PC-9 (cell line): ENCODE results near the gene SRRT.

Experiments
- CTCF ChIP-seq: fragments of 200-600 bp; sonication (generic); conservative IDR thresholded peaks from 2 replicates; pipeline ENCODE4 v1.6.1; 2017; ENCODE audit warnings: mixed run types, antibody characterized with exemption, mild to moderate bottlenecking, moderate library complexity
- EZH2 ChIP-seq: fragments of 200-600 bp; sonication (generic); IDR thresholded peaks from 2 replicates; pipeline ENCODE4 v1.8.0; 2017; ENCODE audit warnings: antibody characterized with exemption, low read depth

GRCh38 chr7:100882785-100883526 is 8.1 kb downstream of the SRRT start:
- TF ChIP-seq CTCF (no peak), EZH2 (no peak)
